Pancreas (tissue), 10 donors: Measurements from ENCODE around the gene INTS11. TPM values are rescaled to one million over a fixed set of nuclear protein-coding genes. Genes with fewer than 3 reads are reported as not detected.
A peak's percentile ranks its signal among the peaks of the same experiment; 100 is the strongest.
"Not testable (repeated sequence)": the region's sequence is repeated elsewhere in the genome, so short reads cannot be mapped to it uniquely, and the experiment has no call there.

Experiments
- ATAC-seq, 4 donors: fragments of 200-7000 bp; cut with Tn5 transposase; one replicate each; pipeline versions ENCODE4 v1.8.0 to v1.9.1; 2020; ENCODE audit warnings: mild to moderate bottlenecking in 4 of 4, moderate library complexity in 4 of 4
- DNase-seq, 6 donors: peaks; one replicate each; pipeline ENCODE4 v3.0.0-alpha.2; 2020
- FAIRE-seq: peaks from 2 replicates; lab custom pipeline; 2012; peaks lifted over from hg19 to GRCh38; lab: Jason Lieb, UNC
- H3K27ac ChIP-seq, 4 donors: fragments of 200-600 bp; sonication (generic); 1 replicate in 3 of 4; 2 replicates in 1 of 4; pipeline versions ENCODE4 v1.5.0 to v1.8.0; 2020
- H3K27me3 ChIP-seq, 4 donors: fragments of 200-600 bp; one replicate each; pipeline ENCODE4 v1.8.0; 2021
- H3K36me3 ChIP-seq, 3 donors: fragments of 200-600 bp; sonication (generic) in 1 of 3; one replicate each; pipeline versions ENCODE4 v1.5.0 to v1.8.0; 2020 to 2021
- H3K4me1 ChIP-seq, 3 donors: fragments of 200-600 bp; one replicate each; pipeline ENCODE4 v1.8.0; 2021
- H3K4me3 ChIP-seq, 4 donors: fragments of 200-600 bp; sonication (generic) in 2 of 4; one replicate each; pipeline versions ENCODE4 v1.5.0 to v1.8.0; 2020 to 2021
- H3K9me3 ChIP-seq, 4 donors: fragments of 200-600 bp; one replicate each; pipeline ENCODE4 v1.8.0; 2021
- CTCF ChIP-seq, 4 donors: fragments of 200-600 bp; sonication (generic) in 3 of 4; IDR thresholded peaks; one replicate each; pipeline versions ENCODE4 v1.5.0 to v1.8.0; 2021; ENCODE audit warnings: antibody characterized with exemption in 4 of 4
- WGBS, 2 donors: extraction: QIAGEN DNeasy Blood & Tissue Kit; methylation state at CpG; one replicate each; pipeline ENCODE4 v1.1.7; 2013; 5-methylcytosine and 5-hydroxymethylcytosine counted together
- intact Hi-C, 3 donors: fragments of 100-400 bp; cut with DNase I; formaldehyde crosslinking; loops; one replicate each; pipeline versions ENCODE4 v1.11.1 to v1.14.2; 2022
- polyA plus RNA-seq, 2 donors: library from polyadenylated mRNA; stranded (reverse); fragments of 200-250 nt; gene quantifications; one replicate each; pipeline ENCODE4 v1.2.3, GENCODE V29; 2013
- total RNA-seq, 6 donors: library from RNA; stranded (reverse); fragmentation: NEBNext Ultra II Directional in 4 of 6; extraction: Animal tissue kit (Norgen Biotek cat#: 25700) in 4 of 6; gene quantifications; one replicate each; pipeline versions ENCODE4 v1.2.1 to v1.2.4, GENCODE V29; 2021 to 2023
- donor health status: healthy with polysubstance abuse.
- donor health status: DM: no; HTN: no; CAD: no; lungs with moderate emphysema.
- donor health status: DM: no; HTN: no; CAD: no.
- donor health status: control.
- donor health status: control.
- donor health status: Bipolar disorder and iron deficiency.
- donor health status: DM: yes; HTN: yes; CAD: no.
- donor health status: DM: no; HTN: no; CAD: no.
- donor health status: DM: no; HTN: no; CAD: no.
- donor health status: DM: yes; HTN: yes; CAD: no.

The INTS11 gene
- total and polyA plus RNA-seq, 8 donors, result 33.4 to 311 (median 58.9) TPM

- peaks cover 6 to 19% (median 11%) of the 10 kb centered on the region in 3 donors for H3K4me1 ChIP-seq
- DNase-seq, result no peak
- FAIRE-seq, result no peak
- peaks cover 0 to 16% (median 6%) of the 10 kb centered on the region in 3 donors for H3K36me3 ChIP-seq
- H3K27me3 ChIP-seq, result no peaks in the 10 kb centered on the region
- ATAC-seq, result peak in 1 of 4 donors; percentile 1
- TF ChIP-seq CTCF (IDR thresholded peaks at IDR 0.05), result no peak
- no peaks in the 10 kb centered on the region for H3K9me3 ChIP-seq
- H3K27ac ChIP-seq, result peak overlapping the region in 1 of 4 donors; percentile 19
- intact Hi-C loops, result no loop called here
- no peak overlapping the region for H3K4me3 ChIP-seq
- 90 to 93% methylated on average over 36 of the region's 36 CpGs for WGBS, 2 donors
These were observed 5.4 kb downstream of the INTS11 start for GRCh38 chr1:1318777-1319645.

DNA sequence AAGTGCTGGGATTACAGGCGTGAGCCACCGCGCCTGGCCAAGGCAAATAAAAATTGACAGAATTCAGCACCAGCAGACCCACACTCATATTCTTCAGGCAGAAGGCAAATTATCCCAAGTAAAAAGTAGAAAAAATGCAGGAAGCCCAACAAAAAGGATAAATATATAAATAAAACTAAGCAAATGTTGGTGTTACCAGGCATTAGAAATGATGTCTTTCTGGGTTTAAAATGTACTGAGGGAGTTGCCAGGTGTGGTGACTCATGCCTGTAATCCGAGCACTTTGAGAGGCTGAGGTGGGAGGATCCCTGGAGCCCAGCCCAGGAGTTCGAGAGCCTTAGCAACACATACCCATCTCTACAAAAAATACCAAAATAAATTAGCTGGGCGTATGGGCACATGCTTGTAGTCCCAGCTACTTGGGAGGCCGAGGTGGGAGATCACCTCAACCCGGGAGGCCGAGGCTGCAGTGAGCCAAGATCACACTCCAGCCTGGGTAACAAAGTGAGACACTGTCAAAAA is 6.3 kb downstream of the INTS11 start:
- H3K27ac ChIP-seq, result peak overlapping the region; percentile 13 to 42 (median 30)
- no peak for TF ChIP-seq CTCF (IDR thresholded peaks at IDR 0.05)
- peaks cover 0 to 21% (median 13%) of the 10 kb centered on the region in 3 donors for H3K36me3 ChIP-seq
- no peaks in the 10 kb centered on the region for H3K27me3 ChIP-seq
- H3K4me1 ChIP-seq, result peaks cover 5 to 16% (median 11%) of the 10 kb centered on the region in 3 donors
- WGBS, 2 donors, result 62 to 67% methylated on average over 9 of the region's 9 CpGs
- ATAC-seq (peak; percentile 83 to 88 (median 87)), FAIRE-seq (peak; percentile 70), DNase-seq (peak in 4 of 6 donors; percentile 64 to 86 (median 83))
- no peak overlapping the region for H3K4me3 ChIP-seq
- H3K9me3 ChIP-seq, result no peaks in the 10 kb centered on the region
- intact Hi-C loops, result no loop called here

- peaks cover 0 to 12% (median 11%) of the 10 kb centered on the region in 3 donors for H3K4me1 ChIP-seq
- DNase-seq (no peak), FAIRE-seq (no peak), ATAC-seq (no peak)
- no peaks in the 10 kb centered on the region for H3K9me3 ChIP-seq
- peak overlapping the region in 1 of 4 donors; percentile 42 for H3K27ac ChIP-seq
- H3K27me3 ChIP-seq, result no peaks in the 10 kb centered on the region
- H3K36me3 ChIP-seq, result peaks cover 0 to 29% (median 14%) of the 10 kb centered on the region in 3 donors
- no peak overlapping the region for H3K4me3 ChIP-seq
- WGBS, 2 donors, result 92 to 93% methylated on average over 6 of the region's 6 CpGs
- no peak for TF ChIP-seq CTCF (IDR thresholded peaks at IDR 0.05)
- intact Hi-C loops, result no loop called here
These were observed 7.0 kb downstream of the INTS11 start for GRCh38 chr1:1317420-1317819.

DNA sequence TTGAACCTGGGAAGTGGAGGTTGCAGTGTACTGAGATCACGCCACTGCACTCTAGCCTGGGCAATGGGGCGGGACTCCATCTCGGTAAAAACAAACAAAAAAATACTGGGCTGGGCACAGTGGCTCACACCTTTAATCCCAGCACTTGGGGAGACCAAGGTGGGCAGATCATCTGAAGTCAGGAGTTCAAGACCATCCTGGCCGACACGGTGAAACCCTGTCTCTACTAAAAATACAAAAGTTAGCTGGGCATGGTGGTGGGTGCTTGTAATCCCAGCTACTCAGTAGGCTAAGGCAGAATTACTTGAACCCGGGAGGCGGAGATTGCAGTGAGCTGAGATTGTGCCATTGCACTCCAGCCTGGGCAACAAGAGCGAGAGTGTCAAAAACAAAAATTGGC is 8.3 kb downstream of the INTS11 start:
- H3K9me3 ChIP-seq, ATAC-seq, FAIRE-seq, intact Hi-C loops, H3K27me3 ChIP-seq, DNase-seq, H3K27ac ChIP-seq, H3K4me3 ChIP-seq: not testable (repeated sequence)
- H3K36me3 ChIP-seq, result peaks cover 0 to 38% (median 16%) of the 10 kb centered on the region in 3 donors
- 85 to 89% methylated on average over 8 of the region's 8 CpGs for WGBS, 2 donors
- peaks cover 0 to 12% (median 11%) of the 10 kb centered on the region in 3 donors for H3K4me1 ChIP-seq

- intact Hi-C loops, result no loop called here
- Histone ChIP-seq H3K36me3 (peaks cover 0 to 38% (median 21%) of the 10 kb centered on the region in 3 donors), H3K9me3 (no peaks in the 10 kb centered on the region), H3K27ac (no peak overlapping the region), H3K27me3 (no peaks in the 10 kb centered on the region), H3K4me1 (peaks cover 0 to 12% (median 11%) of the 10 kb centered on the region in 3 donors), H3K4me3 (no peak overlapping the region)
- no peak for TF ChIP-seq CTCF (IDR thresholded peaks at IDR 0.05)
- FAIRE-seq (no peak), ATAC-seq (no peak), DNase-seq (no peak)
- WGBS, 2 donors, result 84 to 86% methylated on average over 13 to 19 of the region's 26 CpGs
These were observed 9.0 kb downstream of the INTS11 start for GRCh38 chr1:1315435-1315954.
